GM18505 (cell line): ENCODE measurements around the gene ZBTB7A.

ENCODE experiments used
- ATAC-seq: cut with Tn5 transposase; IDR thresholded peaks from one replicate; pipeline ENCODE4 v1.9.1; 2021; ENCODE audit not compliant: unreplicated experiment
- POLR2A ChIP-seq: IDR thresholded peaks from 4 replicates; pipeline ENCODE4 v1.6.1; 2011; ENCODE audit warnings: borderline replicate concordance; ENCODE audit not compliant: insufficient read depth, insufficient read length; ENCODE audit errors: extremely low read depth

Gene ZBTB7A

DNA sequence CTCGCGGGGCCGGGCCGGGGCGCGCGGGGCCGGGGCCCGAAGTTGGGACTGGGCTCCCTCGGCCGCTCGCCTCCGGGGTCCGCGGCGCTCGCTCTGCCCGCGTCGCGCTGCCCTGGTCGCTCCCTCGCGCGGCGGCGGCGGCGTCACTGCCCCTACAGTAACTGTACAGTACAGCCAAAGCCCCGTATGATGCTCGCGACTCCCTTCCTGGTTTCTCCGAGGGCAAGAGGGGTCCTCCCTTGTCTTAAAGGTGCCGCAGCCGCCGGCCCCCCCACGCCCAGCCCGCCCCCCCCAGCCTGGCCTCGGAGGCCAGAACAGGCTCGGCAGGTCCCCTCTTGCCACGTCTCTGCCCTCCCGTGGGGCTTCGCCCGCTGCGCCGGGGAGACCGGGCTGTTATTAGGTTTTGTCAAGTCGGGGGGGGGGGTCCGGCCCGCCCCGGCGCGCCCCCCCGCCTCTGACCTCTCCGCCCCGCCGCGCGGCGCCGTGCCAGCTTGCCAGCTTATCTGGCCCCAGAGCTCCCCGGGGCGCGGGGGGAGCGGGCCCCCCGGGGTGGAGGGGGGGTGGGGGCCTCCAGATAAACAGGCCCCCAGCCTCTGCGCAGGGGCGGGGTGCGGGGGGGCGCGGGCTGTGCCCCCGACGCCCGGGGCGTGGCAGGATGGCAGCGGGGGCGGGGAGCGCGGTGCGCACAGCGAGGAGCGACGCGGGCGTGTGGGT, at the start of gene ZBTB7A:
Gene ZBTB7A (minus strand): TSS at position 218 of the 714 bp plus-strand sequence. CDS start 11,667 bp downstream, outside the sequence.
- peak; percentile 31 for TF ChIP-seq POLR2A
- no peak for ATAC-seq

DNA sequence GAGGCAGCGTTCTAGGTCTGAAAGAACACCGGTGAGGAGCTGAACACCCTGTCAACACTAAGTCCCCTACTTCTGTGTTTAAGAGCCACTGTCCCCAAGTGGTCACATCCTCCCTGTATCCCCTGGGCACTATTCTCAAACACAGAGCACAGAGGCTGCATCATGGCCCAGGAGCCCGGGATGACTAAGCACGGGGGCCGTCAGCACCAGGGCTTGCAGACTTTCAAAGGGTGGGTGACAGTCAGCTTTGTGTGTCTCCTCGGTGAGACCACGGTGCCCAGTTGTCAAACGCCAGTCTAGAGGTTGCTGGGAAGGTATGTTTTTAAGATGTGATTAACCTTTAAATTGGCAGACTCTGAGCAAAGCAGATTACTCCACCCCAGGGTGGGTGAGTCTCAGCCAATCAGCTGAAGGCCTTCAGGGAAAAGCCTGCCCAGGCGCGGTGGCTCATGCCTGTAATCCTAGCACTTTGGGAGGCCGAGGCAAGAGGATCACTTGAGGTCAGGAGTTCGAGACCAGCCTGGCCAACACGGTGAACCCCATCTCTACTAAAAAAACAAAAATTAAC, 49.2 kb upstream of the ZBTB7A start:
- no peak for ATAC-seq
- TF ChIP-seq POLR2A = no peak

DNA sequence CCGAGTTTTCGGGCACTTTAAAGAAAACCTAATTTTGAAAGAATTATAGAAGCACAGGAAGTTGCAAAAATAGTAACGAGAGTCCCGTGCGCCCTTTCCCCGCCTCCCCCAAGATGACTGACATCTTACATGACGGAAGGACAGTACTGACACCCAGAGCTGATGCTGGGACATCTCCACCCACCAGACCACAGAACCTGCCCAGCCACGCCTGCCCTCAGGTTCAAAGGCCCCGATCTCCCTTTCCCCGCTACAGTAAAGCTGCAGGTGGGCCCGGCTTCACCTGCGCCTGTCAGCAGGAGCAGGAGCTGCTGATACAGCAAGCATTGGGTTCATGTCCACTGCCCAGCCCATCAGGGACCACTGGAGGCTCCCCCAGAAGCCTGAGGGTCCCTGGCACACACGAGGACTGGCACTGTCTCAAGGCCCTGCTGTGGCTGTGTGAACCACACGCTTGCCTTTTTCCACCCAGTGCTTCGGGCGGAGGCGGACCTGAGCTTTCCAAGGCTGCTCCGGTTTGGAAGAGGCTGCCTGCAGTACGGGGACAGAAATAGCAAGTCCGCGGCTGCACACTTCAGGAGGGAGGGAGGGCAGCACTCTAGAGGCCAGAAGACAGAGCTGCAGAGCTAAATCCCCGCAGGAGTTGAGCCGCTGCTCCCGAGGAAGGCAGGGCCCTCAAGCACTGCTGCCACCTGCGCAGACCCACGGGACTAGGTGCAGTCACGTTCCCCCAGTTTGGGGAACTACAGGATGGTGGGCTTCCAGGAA, 48.5 kb upstream of the ZBTB7A start:
- ATAC-seq = peak; percentile 55
- peak; percentile 48 for TF ChIP-seq POLR2A

DNA sequence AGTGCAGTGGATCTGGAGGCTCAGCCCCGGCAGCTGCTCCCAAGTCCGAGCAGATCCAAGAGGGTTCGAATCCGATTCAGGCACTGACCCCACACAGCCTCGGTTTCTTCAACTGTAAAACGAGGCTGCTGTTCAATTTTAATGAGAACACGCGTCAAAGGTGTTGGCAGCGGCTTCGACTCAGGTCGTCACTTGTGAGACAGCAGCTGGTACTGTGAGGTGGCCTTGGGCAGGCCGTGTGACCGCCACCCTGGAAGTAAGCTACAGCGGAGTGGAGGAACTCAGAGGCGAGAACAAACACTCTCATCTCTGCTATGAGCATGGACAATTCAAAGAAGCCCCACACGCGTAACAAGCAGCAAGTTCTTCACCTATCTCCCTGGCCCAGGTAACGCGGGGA, 47.5 kb upstream of the ZBTB7A start:
- no peak for TF ChIP-seq POLR2A
- ATAC-seq = no peak

DNA sequence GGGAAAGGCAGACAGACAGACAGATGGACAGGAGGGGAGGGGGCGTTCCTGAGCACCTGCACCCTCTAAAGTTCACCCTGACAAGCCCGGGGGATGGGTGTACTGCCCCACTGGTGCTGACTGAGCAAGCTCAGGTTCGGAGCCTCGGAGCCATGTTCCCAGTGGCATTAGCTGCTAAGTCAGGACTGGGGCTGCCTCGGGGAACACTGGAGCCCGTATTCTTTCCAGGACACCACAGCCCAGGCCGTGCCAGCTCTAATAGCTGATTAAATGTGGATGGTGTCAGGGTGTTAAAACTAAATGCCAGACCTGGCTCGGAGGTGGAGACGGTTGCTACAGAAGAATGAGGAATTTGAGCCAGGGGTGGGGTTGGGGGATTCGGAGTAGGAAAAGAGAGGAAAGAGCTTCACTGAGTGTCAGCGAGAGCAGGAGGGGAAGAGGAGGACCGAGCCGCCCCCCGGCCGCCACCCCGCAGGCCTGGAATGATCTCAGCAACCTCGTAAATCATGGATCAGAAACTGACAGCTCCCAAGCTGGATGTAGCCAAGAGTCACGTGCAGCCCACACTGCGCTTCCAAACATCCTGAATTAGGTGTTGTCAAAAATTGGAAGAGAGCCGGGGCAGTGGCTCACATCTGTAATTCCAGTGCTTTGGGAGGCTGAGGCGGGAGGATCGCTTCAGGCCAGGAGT, 46.8 kb upstream of the ZBTB7A start:
- no peak for TF ChIP-seq POLR2A
- no peak for ATAC-seq

DNA sequence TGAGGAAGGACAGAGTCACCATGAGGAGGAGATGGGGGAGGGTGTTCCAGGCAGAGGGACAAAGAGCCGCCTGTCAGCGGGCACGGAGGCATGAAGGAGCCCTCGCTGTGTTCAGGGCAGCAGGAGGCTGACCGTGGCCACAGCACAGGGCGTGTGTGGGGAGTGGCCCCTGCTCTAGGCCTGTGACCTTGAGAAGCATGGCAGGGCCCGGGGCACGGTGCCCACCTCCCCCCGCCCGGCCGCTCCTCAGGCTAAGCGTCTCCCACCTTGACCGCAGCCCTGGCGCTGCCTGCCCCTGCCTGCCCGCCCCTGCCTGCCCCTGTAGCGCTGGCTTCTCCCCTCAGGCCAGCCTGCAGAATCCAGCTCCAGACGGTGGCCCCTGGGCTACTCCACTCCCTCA, 45.7 kb upstream of the ZBTB7A start:
- no peak for TF ChIP-seq POLR2A
- no peak for ATAC-seq

DNA sequence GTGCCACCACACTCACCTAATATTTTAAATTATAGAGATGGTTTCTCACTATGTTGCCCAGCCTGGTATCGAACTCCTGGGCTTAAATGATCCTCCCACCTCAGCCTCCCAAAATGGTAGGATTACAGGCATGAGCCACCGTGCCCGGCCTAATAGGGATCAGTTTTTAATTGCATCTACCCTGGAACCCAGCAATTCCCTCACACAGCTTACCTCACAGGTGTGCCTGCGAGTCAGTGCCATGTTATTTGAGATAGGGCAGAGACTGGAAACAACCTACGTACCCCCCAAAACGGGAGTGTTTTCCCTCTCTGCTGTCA, 42.9 kb upstream of the ZBTB7A start:
- no peak for ATAC-seq
- no peak for TF ChIP-seq POLR2A

DNA sequence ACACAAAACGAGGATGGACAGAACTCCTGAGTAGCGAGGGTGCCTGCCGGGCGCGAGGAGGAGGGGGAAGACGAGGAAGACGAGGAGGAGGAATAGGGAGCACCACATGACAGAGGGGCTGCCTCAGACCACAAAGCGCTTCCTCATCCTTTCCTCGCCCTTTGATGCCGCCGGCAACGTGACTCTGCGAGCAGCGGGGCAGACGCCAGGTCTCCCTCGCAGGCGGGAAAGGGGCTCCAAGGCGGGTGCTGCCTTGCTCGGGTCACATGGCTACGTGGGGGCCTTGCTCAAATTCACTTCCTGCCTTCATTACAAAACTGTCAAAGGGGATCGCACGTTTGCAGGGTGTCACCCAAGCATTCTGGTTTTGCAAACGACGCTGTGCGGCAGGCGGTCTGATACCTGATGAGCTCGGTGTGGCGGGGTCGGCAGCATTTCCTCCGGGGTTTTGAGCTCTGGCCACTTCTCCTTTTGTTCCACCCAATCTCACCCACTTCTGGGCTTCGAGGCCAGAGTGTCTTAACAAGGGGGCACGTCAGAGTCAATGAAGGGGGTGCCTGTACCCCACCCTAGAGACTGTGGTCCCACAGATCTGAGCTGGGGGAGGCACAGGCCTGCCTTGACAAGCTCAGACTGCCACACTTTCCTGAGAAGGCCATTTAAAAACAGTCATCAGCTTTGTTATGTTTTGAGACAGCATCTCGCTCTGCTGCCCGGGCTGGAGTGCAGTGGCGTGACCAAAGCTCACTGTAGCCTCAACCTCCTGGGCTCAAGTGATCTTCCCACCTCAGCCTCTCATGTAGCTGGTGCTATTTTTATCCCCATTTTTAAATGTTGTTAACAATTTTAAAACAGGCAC, 42.3 kb upstream of the ZBTB7A start:
- TF ChIP-seq POLR2A = peak; percentile 70

DNA sequence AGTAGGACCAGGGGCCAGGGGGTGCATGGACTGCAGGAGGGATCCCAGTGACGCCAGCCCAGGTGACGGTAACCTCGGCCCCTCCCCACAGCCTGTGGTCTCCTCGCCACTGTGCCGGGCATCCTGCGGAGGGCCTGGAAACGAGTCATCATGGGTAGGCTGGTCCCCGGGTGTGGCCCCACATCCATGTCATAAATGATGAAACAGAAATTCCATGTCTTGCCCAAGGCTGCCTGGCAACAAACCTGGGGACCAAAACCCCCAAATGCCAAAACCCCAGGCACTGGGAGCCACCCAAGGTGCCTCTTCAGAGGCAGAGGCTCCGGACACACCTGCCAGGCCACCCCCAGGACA, 36.4 kb upstream of the ZBTB7A start:
- no peak for TF ChIP-seq POLR2A
- no peak for ATAC-seq

More for the DNA sequence above, 42.3 kb upstream of the ZBTB7A start:
- peak; percentile 68 for ATAC-seq

DNA sequence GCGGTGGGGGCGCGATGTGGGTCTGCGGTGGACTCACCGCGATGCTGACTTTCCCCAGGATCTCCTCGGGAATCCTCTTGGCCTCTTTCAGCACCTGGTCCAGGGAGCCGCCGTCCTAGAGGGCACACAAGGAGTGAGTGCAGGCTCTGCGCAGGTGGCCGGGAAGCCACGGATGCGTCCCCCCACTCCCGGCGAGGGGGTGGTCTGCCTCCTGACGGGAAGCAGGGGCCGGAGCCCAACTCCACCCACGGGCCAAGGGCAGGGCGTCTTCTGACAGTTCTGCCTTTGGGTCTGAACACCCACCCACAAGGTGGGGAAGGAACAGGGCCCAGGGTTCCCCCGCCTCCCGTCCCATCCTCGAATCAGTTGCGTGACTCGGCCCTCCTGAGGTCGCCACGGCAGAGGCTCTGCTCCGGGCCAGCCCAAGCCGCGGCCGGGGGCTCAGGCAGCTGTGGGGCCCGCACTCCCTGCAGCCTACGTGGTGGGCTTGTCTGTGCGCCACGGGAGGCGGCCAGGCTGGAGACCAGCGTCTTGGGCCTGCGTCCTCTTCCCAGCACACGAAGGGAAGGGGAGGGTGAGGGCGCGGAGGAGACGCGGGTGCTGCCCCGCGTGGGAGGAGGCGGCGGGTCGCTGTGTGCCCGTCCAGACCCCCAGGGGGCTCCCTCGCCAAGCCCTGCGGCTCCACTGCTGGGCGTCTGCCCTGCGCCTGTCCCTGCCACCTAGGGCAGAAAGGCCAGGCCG, 35.8 kb upstream of the ZBTB7A start:
- no peak for ATAC-seq

DNA sequence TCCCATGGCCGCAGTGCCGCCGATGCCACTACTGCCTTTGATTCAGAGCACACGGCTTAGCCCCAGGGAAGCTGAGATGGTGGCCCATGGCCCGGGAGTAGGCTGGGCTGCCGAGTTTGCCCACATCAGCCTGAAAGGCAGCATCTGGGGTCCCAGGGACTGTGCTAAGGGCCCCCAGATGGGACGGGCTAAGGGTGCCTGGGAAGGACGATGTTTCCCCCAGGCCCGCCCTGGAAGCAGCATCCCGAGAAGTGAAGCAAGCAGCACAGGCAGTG, 34.7 kb upstream of the ZBTB7A start:
- TF ChIP-seq POLR2A = no peak
- no peak for ATAC-seq

More for the DNA sequence above, 35.8 kb upstream of the ZBTB7A start:
- no peak for TF ChIP-seq POLR2A

DNA sequence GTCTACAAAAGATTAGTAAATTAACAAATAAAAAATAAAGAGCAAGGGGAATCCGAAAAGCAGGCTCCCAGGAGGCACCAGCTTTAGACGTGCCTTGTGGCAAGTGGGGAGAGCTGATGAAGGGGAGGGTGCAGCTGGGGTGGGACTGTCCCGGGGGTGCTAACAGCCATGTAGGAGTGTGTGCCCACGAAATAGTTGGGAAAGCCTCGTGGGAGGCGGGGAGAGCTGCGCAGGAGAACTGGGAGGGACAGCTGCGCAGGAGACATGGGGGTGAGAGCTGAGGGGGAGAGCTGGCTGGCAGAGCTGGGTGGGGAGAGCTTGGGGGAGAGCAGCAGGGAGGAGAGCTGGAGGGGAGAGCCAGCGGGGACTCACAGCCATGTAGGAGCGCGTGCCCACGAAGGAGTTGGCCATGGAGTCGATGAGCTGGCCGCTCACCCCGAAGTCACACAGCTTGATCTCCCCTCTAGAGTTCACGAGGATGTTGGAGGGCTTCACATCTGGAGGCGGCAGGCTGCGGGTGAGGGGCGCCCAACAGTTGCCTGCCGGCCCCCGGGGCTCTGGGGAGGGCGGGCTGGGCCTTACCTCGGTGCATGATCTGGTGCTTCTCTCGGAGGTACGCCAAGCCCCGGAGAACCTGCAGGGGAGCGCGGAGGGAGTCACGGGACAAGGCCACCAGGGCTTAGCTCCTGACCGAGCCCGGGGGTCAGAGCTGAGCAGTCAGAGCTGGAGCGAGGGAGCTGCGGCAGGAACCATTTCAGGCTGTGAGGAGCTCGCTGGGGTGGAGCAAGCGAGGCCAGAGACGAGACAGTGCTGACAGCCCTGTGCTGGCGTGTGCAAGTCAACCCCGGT, 34.2 kb upstream of the ZBTB7A start:
- TF ChIP-seq POLR2A = no peak
- ATAC-seq = no peak

DNA sequence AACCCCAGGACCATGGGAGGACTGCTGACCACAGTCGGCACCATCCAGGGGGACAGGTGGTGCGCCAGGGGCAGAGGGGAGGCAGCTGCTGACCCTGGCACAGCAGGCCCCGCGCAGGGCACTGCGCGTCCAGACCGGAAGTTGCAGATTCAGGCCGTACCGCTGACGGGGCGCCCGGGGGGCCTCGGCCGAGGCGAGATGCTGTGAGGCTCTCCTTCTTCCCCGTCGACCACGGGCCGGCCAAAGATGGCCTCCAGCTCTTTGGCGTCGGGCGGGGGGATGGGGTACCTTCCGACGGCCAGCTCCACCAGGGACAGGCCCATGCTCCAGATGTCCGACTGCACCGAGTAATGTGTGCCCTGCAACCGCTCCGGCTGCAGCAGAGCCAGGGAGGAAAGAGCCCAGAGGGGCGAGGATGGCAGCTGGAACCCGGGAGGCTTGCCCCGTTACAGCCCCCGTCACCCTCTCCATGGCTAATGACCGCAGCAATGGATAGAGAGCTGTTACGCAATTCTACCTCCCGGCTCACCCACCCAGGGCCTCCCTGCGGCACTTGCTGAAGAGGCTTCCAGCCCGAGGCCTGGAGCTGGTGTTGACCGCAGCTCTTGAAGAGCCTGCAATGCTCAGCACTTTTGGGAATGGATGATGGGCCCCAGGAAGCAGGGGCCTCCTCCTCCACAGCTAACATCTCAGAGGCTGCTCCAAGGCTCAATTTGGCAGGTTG, 32.5 kb upstream of the ZBTB7A start:
- no peak for TF ChIP-seq POLR2A
- no peak for ATAC-seq
